Mucosa of rectum (tissue), 2 donors: ENCODE measurements around the gene MED9.

Source experiments
- H3K27ac ChIP-seq, 2 donors: one replicate each; pipeline ENCODE4 v1.7.0; 2013; ENCODE audit warnings: inconsistent platforms in 2 of 2, low read depth in 2 of 2, low read length in 2 of 2
- H3K27me3 ChIP-seq, 2 donors: one replicate each; pipeline ENCODE4 v1.7.0; 2013; ENCODE audit warnings: low read length in 2 of 2; ENCODE audit not compliant: control insufficient read depth in 2 of 2, insufficient read depth in 2 of 2
- H3K36me3 ChIP-seq, 2 donors: one replicate each; pipeline ENCODE4 v1.7.0; 2013; ENCODE audit warnings: low read length in 2 of 2; ENCODE audit not compliant: control insufficient read depth in 2 of 2, insufficient read depth in 2 of 2
- H3K4me1 ChIP-seq, 2 donors: one replicate each; pipeline ENCODE4 v1.7.0; 2013; ENCODE audit warnings: low read length in 2 of 2, mild to moderate bottlenecking in 1 of 2; ENCODE audit not compliant: control insufficient read depth in 2 of 2, insufficient read depth in 2 of 2
- H3K4me3 ChIP-seq, 2 donors: one replicate each; pipeline ENCODE4 v1.7.0; 2013; ENCODE audit warnings: low read length in 2 of 2
- H3K9ac ChIP-seq, 2 donors: one replicate each; pipeline ENCODE4 v1.7.0; 2013; ENCODE audit warnings: low read length in 2 of 2, low read depth in 1 of 2, mild to moderate bottlenecking in 1 of 2
- H3K9me3 ChIP-seq, 2 donors: one replicate each; pipeline ENCODE4 v1.7.0; 2013; ENCODE audit warnings: low read length in 2 of 2; ENCODE audit not compliant: control insufficient read depth in 2 of 2
- donor health status: healthy.
- donor health status: Normal muscosa, but diverticular disease.

The MED9 gene

DNA sequence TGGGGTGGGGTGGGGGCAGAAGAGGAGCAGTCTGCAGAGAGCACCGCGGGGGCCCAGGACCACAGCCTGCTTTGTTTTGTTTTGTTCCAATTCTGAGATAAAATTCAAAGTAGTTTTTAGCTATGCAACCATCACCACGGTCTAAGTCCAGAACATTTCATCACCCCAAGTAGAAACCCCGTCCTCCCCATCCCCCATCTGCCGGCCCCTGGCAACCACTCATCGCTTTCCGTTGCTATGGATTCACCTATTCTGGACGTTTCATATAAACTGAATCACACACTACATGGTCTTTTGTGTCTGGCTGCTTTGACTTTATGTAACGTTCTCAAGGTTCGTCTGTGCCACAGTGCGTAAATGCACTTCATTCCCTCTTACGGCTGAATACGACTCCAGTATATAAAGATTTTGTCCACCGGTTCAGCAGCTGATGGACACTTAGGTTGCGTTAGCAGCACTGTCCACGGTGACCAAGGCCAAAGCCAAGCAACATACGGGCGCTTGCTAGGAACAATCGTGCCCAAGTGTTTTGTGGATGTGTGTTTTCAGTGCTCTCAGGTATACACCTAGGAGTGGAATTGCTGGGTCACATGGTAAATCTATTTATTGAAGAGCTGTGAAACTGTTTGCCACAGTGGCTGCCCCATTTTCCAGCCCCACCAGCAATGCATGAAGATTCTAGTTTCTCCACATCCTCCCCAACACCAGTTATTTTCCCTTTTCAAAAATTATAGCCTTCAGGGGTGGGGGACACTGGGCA lies 47.1 kb downstream of the MED9 start:
- Histone ChIP-seq H3K9ac (no peak overlapping the region), H3K9me3 (no peaks in the 10 kb centered on the region), H3K4me3 (no peak overlapping the region), H3K27me3 (no peaks in the 10 kb centered on the region), H3K36me3 (no peaks in the 10 kb centered on the region), H3K27ac (no peak overlapping the region), H3K4me1 (peaks cover 3 to 5% of the 10 kb centered on the region in 2 donors)

DNA sequence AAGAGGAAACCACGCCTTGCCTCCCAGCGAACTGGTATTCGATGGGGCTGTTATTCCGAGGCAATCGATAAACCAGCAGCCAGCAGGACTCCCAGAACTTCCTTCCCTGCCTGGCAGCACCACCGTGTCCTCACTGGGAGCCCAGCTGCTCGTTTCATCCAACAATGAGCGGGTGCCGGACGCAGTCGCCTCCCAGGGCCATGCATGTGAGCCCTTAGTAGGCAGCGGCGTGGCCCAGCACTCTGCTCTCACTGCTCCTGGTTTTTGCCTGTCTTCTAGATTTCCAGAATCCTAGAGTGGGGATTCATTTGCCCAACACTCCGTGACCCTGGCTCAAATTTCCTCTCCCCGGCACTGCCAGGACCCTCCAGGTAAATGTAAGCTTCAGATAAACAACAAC lies 48.5 kb downstream of the MED9 start:
- no peak overlapping the region for H3K9ac ChIP-seq
- no peaks in the 10 kb centered on the region for H3K27me3 ChIP-seq
- H3K36me3 ChIP-seq, result no peaks in the 10 kb centered on the region
- peaks cover 5 to 6% of the 10 kb centered on the region in 2 donors for H3K4me1 ChIP-seq
- H3K9me3 ChIP-seq, result no peaks in the 10 kb centered on the region
- H3K27ac ChIP-seq, result no peak overlapping the region
- H3K4me3 ChIP-seq, result no peak overlapping the region

DNA sequence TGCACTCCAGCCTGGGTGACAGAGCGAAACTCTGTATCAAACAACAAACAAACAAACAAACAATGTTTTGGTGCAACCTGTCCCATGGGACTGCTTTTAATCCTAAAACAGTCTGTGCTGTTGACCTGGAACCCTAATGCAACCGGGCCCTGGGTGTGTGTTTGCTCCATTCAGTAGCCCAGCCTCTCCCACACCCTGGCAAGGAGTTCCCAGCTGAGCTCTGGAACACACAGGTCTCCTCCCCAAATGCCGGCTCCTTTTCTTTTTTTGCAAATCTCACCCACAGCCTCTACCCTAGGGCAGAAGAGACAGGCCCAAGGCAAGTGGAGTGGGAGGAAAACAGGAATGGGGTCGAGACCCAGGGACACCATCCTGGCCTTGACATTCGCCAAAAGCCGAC lies 49.2 kb downstream of the MED9 start:
- H3K4me1 ChIP-seq, result peaks cover 5 to 6% of the 10 kb centered on the region in 2 donors
- H3K4me3 ChIP-seq, result no peak overlapping the region
- H3K27ac ChIP-seq, result no peak overlapping the region
- no peaks in the 10 kb centered on the region for H3K27me3 ChIP-seq
- H3K9me3 ChIP-seq, result no peaks in the 10 kb centered on the region
- H3K9ac ChIP-seq, result peak overlapping the region in 1 of 2 donors; percentile 22
- H3K36me3 ChIP-seq, result no peaks in the 10 kb centered on the region

DNA sequence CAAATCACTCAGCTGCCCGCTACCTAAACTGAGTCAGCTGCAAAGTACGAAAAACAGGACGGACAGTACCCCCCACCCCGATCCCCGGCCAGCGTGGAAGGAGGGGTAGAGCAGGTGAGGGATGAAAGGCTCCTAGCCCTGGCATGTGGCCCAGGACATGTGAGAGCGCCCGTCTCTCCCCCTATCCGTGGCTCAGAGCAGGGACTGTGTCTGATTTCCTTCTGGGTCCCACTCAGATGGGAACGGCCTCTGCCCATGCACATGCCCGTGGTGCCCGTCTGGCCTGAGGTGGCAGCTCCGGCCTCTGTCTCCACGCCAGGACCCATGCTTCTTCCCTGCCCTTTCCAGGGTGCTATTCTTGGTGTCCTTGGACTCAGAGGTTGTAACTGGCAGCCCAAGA lies 49.6 kb downstream of the MED9 start:
- peaks cover 5 to 6% of the 10 kb centered on the region in 2 donors for H3K4me1 ChIP-seq
- H3K27ac ChIP-seq, result no peak overlapping the region
- no peaks in the 10 kb centered on the region for H3K9me3 ChIP-seq
- H3K9ac ChIP-seq, result peak overlapping the region in 1 of 2 donors; percentile 22
- H3K4me3 ChIP-seq, result no peak overlapping the region
- H3K36me3 ChIP-seq, result no peaks in the 10 kb centered on the region
- no peaks in the 10 kb centered on the region for H3K27me3 ChIP-seq

DNA sequence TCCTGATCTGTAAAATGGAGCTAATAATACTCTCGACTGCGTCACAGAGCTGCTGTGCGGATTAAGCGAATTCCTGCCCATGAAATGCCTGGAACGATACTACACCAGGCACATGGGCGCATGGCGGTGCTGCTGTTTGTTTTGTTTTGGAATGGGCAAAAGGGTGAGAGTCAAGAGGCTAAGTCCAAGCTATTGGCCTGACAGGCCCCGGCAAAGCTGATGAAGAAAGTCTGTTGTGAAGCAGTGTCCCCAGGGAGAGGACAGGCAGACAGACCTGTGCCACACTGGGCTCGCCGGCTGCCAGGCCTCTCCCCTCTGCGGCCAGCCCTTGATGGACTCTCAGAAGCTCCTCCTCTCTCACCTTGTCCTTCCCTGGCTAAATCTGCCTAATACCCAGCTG lies 50.7 kb downstream of the MED9 start:
- Histone ChIP-seq H3K4me1 (peaks cover 5 to 6% of the 10 kb centered on the region in 2 donors), H3K9ac (no peak overlapping the region), H3K4me3 (no peak overlapping the region), H3K36me3 (no peaks in the 10 kb centered on the region), H3K9me3 (no peaks in the 10 kb centered on the region), H3K27me3 (no peaks in the 10 kb centered on the region), H3K27ac (no peak overlapping the region)

DNA sequence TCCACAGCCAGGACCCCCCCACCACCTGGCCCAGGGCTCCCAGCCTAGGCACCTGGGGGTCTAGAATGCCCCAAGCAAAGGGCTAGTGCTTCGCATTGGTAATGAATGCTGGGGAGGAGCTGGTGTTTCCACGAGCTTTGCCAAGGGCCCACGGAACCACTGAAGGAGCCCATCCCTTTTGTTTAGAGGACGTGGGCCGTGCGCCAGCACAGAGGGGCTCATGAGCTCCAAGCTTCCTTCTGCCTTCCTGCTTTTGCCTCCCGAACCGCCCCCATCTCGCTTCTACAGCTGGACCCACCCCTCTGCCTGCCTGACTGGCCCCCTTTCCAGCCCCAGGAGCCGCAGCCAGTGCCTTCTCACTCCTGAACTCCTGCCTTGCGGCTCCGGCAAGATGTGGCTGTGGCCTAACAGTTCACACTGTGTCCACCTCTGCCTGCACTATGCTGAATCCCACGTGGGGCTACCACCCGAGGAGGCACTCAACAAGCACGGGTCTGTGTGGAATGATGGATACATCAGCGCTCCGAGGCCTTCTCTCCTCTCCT lies 51.2 kb downstream of the MED9 start:
- Histone ChIP-seq H3K9ac (no peak overlapping the region), H3K27ac (no peak overlapping the region), H3K4me3 (no peak overlapping the region), H3K36me3 (no peaks in the 10 kb centered on the region), H3K27me3 (no peaks in the 10 kb centered on the region), H3K9me3 (no peaks in the 10 kb centered on the region), H3K4me1 (peaks cover 5 to 6% of the 10 kb centered on the region in 2 donors)

DNA sequence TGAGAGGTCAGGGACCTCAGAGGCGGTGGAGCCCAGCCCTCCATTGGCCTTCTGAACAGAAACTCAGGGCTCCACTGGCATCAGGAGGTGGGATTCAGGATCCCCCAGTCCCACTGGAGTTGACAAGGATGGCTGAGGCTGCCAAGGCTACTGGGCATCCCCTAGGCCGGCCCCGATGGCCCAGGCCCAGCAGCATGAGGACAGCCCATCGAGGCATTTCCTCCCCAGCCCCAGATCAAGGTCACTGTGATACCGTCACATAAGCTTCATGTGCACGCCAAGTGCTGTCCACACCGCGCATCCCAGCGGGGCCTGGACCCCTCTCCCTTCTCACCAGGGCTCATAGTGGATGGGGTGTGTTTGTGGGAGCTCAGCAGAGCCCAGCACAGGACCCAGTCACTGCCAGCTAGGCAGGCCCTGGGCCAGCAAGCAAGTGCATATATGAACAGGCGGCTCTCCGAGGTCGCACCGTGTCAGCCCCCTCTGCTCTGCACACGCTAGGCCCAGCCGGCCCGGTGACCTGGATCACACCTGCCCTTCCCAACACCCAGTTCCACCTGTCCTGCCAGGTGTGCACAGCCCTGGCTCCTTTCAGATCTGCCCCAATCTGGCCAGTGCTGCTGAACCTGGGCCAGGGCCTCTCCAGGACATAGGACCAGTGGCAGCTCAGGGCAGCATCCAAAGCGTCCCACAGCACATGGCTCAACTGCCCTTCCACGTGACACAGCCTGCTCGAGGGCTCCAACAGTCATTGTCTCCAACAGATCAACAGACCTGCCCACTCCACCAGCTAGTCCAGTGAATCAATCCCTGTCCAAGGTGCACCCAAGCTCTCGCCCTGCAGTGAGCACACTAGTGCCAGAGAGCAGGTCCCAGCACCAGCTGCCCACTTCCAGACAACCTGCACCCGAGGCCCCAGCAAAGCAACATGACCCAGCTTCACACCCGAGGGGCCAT lies 52.2 kb downstream of the MED9 start:
- H3K36me3 ChIP-seq, result no peaks in the 10 kb centered on the region
- H3K9ac ChIP-seq, result no peak overlapping the region
- H3K4me1 ChIP-seq, result peaks cover 5 to 6% of the 10 kb centered on the region in 2 donors
- no peak overlapping the region for H3K4me3 ChIP-seq
- H3K27me3 ChIP-seq, result no peaks in the 10 kb centered on the region
- no peak overlapping the region for H3K27ac ChIP-seq
- H3K9me3 ChIP-seq, result no peaks in the 10 kb centered on the region

DNA sequence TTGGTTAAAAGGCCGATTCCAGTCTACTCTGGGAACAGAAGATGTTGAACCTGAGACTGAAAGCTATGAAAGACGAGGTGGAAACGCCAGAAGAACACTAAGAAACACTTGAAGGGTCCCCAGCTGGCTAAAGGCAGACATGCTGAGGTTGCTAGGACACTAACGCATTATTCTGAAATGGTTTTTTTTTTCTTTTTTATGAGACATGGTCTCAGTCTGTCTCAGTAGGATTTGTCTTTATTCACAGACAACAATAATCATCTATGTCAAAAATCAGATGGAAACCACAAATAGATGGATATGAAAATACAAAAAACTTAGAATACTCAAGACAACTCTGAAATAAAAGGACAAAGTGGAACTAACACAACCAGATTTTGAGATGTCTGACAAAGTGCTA lies 54.4 kb downstream of the MED9 start:
- no peak overlapping the region for H3K9ac ChIP-seq
- H3K27ac ChIP-seq, result no peak overlapping the region
- no peaks in the 10 kb centered on the region for H3K36me3 ChIP-seq
- H3K27me3 ChIP-seq, result no peaks in the 10 kb centered on the region
- H3K4me1 ChIP-seq, result peaks cover 4 to 5% of the 10 kb centered on the region in 2 donors
- no peaks in the 10 kb centered on the region for H3K9me3 ChIP-seq
- no peak overlapping the region for H3K4me3 ChIP-seq

DNA sequence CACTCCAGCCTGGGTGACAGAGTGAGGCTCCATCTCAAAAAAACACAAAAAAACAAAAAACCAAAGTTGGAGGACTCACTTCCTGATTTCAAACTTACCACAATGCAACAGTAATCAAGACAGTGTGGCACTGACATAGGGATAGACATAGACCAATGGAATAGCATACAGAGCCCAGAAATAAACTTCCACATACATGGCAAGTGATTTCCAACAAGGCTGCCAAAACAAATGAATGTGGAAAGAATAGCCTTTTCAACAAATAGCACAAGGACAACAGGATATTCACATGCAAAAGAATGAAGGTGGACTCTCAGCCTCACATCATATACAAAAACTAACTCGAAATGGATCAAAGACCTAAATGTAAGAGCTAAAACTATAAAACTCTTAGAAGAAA lies 56.2 kb downstream of the MED9 start:
- no peak overlapping the region for H3K9ac ChIP-seq
- no peaks in the 10 kb centered on the region for H3K27me3 ChIP-seq
- peaks cover 19% of the 10 kb centered on the region in 2 donors for H3K4me1 ChIP-seq
- no peak overlapping the region for H3K27ac ChIP-seq
- H3K36me3 ChIP-seq, result no peaks in the 10 kb centered on the region
- no peaks in the 10 kb centered on the region for H3K9me3 ChIP-seq
- no peak overlapping the region for H3K4me3 ChIP-seq

DNA sequence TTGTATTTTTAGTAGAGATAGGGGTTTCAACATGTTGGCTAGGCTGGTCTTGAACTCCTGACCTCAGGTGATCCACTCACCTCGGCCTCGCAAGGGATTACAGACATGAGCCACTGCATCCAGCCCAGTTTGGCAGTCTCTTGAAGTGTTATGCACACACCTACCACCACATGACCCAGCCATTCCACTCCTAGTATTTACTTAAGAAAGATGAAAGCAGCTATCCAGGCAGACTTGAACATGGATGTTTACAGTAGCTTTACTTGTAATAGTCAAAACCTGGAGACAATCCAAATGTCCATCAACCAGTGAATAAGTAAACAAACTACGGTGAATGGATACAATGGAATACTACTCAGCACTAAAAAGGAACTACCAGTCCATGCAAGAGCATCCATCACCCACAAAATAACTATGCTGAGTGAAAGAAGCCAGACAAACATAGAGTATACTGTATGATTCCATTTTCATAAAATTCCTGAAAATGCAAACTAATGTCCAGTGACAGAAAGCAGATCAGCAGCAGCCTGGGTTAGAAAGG lies 57.2 kb downstream of the MED9 start:
- H3K27ac ChIP-seq, result no peak overlapping the region
- H3K36me3 ChIP-seq, result no peaks in the 10 kb centered on the region
- no peaks in the 10 kb centered on the region for H3K9me3 ChIP-seq
- H3K27me3 ChIP-seq, result no peaks in the 10 kb centered on the region
- H3K4me1 ChIP-seq, result peaks cover 22 to 25% of the 10 kb centered on the region in 2 donors
- H3K9ac ChIP-seq, result no peak overlapping the region
- no peak overlapping the region for H3K4me3 ChIP-seq
